GM19467 (cell line): ENCODE measurements around the gene FOXN3.
"Not testable (repeated sequence)": the region's sequence is repeated elsewhere in the genome, so short reads cannot be mapped to it uniquely, and the experiment has no call there.

Experiments used
- ATAC-seq: cut with Tn5 transposase; IDR thresholded peaks from one replicate; pipeline ENCODE4 v1.9.1; 2021; ENCODE audit warnings: mild to moderate bottlenecking, moderate library complexity; ENCODE audit not compliant: unreplicated experiment

FOXN3 gene

GRCh38 chr14:89207925-89208328 lies 209.1 kb downstream of the FOXN3 start:
- ATAC-seq = no peak

- no peak for ATAC-seq
Measured at GRCh38 chr14:89206389-89207031, 210.5 kb downstream of the FOXN3 start.

- no peak for ATAC-seq
Measured at GRCh38 chr14:89205137-89205740, 211.8 kb downstream of the FOXN3 start.

GRCh38 chr14:89202413-89203190 lies 214.4 kb downstream of the FOXN3 start:
- no peak for ATAC-seq

- ATAC-seq = no peak
Measured at GRCh38 chr14:89201645-89202044, 215.4 kb downstream of the FOXN3 start.

GRCh38 chr14:89199357-89199756 lies 217.7 kb downstream of the FOXN3 start:
- not testable (repeated sequence) for ATAC-seq

GRCh38 chr14:89198544-89199329 lies 218.3 kb downstream of the FOXN3 start:
- ATAC-seq = no peak

- ATAC-seq = no peak
Measured at GRCh38 chr14:89197623-89198022, 219.4 kb downstream of the FOXN3 start.

GRCh38 chr14:89196545-89196944 lies 220.5 kb downstream of the FOXN3 start:
- no peak for ATAC-seq

- ATAC-seq = no peak
Measured at GRCh38 chr14:89194376-89194775, 222.7 kb downstream of the FOXN3 start.

GRCh38 chr14:89190765-89191513 lies 226.1 kb downstream of the FOXN3 start:
- ATAC-seq = no peak

- ATAC-seq = no peak
Measured at GRCh38 chr14:89188492-89188891, 228.5 kb downstream of the FOXN3 start.

- ATAC-seq = no peak
Measured at GRCh38 chr14:89187501-89187900, 229.5 kb downstream of the FOXN3 start.

GRCh38 chr14:89186856-89187376 lies 230.1 kb downstream of the FOXN3 start:
- ATAC-seq = peak; percentile 73

GRCh38 chr14:89185919-89186855 lies 230.8 kb downstream of the FOXN3 start:
- no peak for ATAC-seq

- no peak for ATAC-seq
Measured at GRCh38 chr14:89184952-89185351, 232.1 kb downstream of the FOXN3 start.

- no peak for ATAC-seq
Measured at GRCh38 chr14:89182326-89182725, 234.7 kb downstream of the FOXN3 start.

GRCh38 chr14:89180546-89180945 lies 236.5 kb downstream of the FOXN3 start:
- no peak for ATAC-seq

- no peak for ATAC-seq
Measured at GRCh38 chr14:89179891-89180404, 237.1 kb downstream of the FOXN3 start.
